Left ventricle myocardium inferior (tissue), 1 donor: ENCODE results near the gene ZNF628. TPM values are rescaled to one million over a fixed set of nuclear protein-coding genes. Genes with fewer than 3 reads are reported as not detected.

Experiments used
- DNase-seq: peaks from one replicate; pipeline ENCODE4 v3.0.0-alpha.2; 2020
- H3K27ac ChIP-seq: fragments of 200-600 bp; replicated peaks from 2 replicates; pipeline ENCODE4 v1.8.0; 2021
- H3K27me3 ChIP-seq: fragments of 200-600 bp; 2 replicates; pipeline ENCODE4 v1.8.0; 2021; ENCODE audit warnings: low read depth
- H3K36me3 ChIP-seq: fragments of 200-600 bp; 2 replicates; pipeline ENCODE4 v1.8.0; 2021
- H3K4me1 ChIP-seq: fragments of 200-600 bp; 2 replicates; pipeline ENCODE4 v1.8.0; 2021
- H3K4me3 ChIP-seq: fragments of 200-600 bp; 2 replicates; pipeline ENCODE4 v1.8.0; 2021; ENCODE audit warnings: mild to moderate bottlenecking, moderate library complexity
- H3K9me3 ChIP-seq: fragments of 200-600 bp; replicated peaks from 2 replicates; pipeline ENCODE4 v1.8.0; 2021
- intact Hi-C: fragments of 100-400 bp; cut with micrococcal nuclease; formaldehyde crosslinking; loops from one replicate; pipeline ENCODE4 v1.11.0; 2022
- total RNA-seq: library from RNA; stranded (reverse); fragmentation: NEBNext Ultra II Directional; extraction: Animal tissue kit (Norgen Biotek cat#: 25700); gene quantifications from one replicate; pipeline ENCODE4 v1.2.1, GENCODE V29; 2021
- TF ChIP-seq, protein P1 (sequence below): fragments of 200-600 bp; IDR thresholded peaks from 2 replicates; pipeline ENCODE4 v1.8.0; 2021; ENCODE audit warnings: antibody characterized with exemption, mild to moderate bottlenecking, borderline replicate concordance
- donor health status: DM: no; HTN: yes; CAD: no; lungs with severe emphysema.

The ZNF628 gene
- total RNA-seq, 1 donor from 2014 or later = 5.4 TPM

- no peak overlapping the region for H3K4me3 ChIP-seq
- H3K27me3 ChIP-seq = peaks cover 25% of the 10 kb centered on the region
- H3K27ac ChIP-seq = no peak overlapping the region
- H3K9me3 ChIP-seq = no peaks in the 10 kb centered on the region
- TF ChIP-seq, protein P1, sequence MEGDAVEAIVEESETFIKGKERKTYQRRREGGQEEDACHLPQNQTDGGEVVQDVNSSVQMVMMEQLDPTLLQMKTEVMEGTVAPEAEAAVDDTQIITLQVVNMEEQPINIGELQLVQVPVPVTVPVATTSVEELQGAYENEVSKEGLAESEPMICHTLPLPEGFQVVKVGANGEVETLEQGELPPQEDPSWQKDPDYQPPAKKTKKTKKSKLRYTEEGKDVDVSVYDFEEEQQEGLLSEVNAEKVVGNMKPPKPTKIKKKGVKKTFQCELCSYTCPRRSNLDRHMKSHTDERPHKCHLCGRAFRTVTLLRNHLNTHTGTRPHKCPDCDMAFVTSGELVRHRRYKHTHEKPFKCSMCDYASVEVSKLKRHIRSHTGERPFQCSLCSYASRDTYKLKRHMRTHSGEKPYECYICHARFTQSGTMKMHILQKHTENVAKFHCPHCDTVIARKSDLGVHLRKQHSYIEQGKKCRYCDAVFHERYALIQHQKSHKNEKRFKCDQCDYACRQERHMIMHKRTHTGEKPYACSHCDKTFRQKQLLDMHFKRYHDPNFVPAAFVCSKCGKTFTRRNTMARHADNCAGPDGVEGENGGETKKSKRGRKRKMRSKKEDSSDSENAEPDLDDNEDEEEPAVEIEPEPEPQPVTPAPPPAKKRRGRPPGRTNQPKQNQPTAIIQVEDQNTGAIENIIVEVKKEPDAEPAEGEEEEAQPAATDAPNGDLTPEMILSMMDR = no peak
- H3K4me1 ChIP-seq = peaks cover 15% of the 10 kb centered on the region
- no peaks in the 10 kb centered on the region for H3K36me3 ChIP-seq
- no peak for DNase-seq
- intact Hi-C loops = no loop called here
Measured at GRCh38 chr19:55529636-55530234, 53.3 kb downstream of the ZNF628 start.

DNA sequence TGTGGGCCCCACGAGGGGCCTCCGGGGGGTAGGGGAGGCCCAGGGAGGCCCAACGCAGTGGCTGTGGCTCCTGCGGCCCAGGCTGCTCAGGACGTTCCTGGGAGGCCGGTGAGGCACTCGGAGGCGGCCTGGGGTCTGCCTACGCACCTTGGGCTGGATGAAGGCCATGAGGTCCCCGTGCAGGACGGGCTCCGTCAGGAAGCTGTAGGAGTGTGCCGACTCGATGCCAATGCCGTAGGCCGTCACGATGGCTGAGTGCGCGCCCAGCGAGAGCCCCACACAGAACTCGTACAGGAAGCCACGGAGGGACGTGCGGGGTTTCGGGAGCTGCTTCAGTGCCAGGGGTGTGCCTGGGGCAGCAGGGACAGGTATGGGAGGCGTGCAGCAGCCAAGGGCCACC is 54.6 kb downstream of the ZNF628 start:
- Histone ChIP-seq H3K36me3 (no peaks in the 10 kb centered on the region), H3K27ac (no peak overlapping the region), H3K4me3 (no peak overlapping the region), H3K9me3 (no peaks in the 10 kb centered on the region), H3K27me3 (peaks cover 25% of the 10 kb centered on the region), H3K4me1 (peaks cover 10% of the 10 kb centered on the region)
- DNase-seq = no peak
- TF ChIP-seq, protein P1 = no peak
- intact Hi-C loops = no loop called here

Other genes with a start within 250 kb of the ZNF628 start
- 2.1 TPM for gene TMEM86B, start 247.9 kb upstream of the ZNF628 start, total RNA-seq
- gene PPP6R1, start 217.6 kb upstream of the ZNF628 start, total RNA-seq = 39.8 TPM
- gene HSPBP1, start 196.5 kb upstream of the ZNF628 start, total RNA-seq = 29.0 TPM
- gene BRSK1, start 192.6 kb upstream of the ZNF628 start, total RNA-seq = 3.0 TPM
- gene TMEM150B, start 151.3 kb upstream of the ZNF628 start, total RNA-seq = 2.0 TPM
- 5.1 TPM for gene KMT5C, start 136.7 kb upstream of the ZNF628 start, total RNA-seq
- gene COX6B2, start 121.9 kb upstream of the ZNF628 start, total RNA-seq = not detected
- gene GARIN5B, start 113.4 kb upstream of the ZNF628 start, total RNA-seq = not detected
- gene IL11, start 106.2 kb upstream of the ZNF628 start, total RNA-seq = not detected
- not detected for gene TMEM190, start 99.8 kb upstream of the ZNF628 start, total RNA-seq
- 0.69 TPM for gene TMEM238, start 92.3 kb upstream of the ZNF628 start, total RNA-seq
- 559 TPM for gene RPL28, start 90.7 kb upstream of the ZNF628 start, total RNA-seq
- 33.2 TPM for gene UBE2S, start 68.8 kb upstream of the ZNF628 start, total RNA-seq
- not detected for gene SHISA7, start 33.3 kb upstream of the ZNF628 start, total RNA-seq
- gene ISOC2, start 15.0 kb upstream of the ZNF628 start, total RNA-seq = 52.6 TPM
- not detected for gene C19orf85, start 11.9 kb upstream of the ZNF628 start, total RNA-seq
- gene NAT14, start 8.6 kb downstream of the ZNF628 start, total RNA-seq = 5.2 TPM
- 3.7 TPM for gene SSC5D, start 11.8 kb downstream of the ZNF628 start, total RNA-seq
- gene SBK2, start 60.5 kb downstream of the ZNF628 start, total RNA-seq = 6.5 TPM
- gene SBK3, start 68.9 kb downstream of the ZNF628 start, total RNA-seq = 21.1 TPM
- 11.5 TPM for gene ZNF579, start 104.2 kb downstream of the ZNF628 start, total RNA-seq
- 16.0 TPM for gene FIZ1, start 122.9 kb downstream of the ZNF628 start, total RNA-seq
- gene ZNF524, start 123.7 kb downstream of the ZNF628 start, total RNA-seq = 15.6 TPM
- 17.0 TPM for gene ZNF865, start 129.0 kb downstream of the ZNF628 start, total RNA-seq
- gene ZNF784, start 147.9 kb downstream of the ZNF628 start, total RNA-seq = 13.2 TPM
- 11.8 TPM for gene ZNF580, start 164.4 kb downstream of the ZNF628 start, total RNA-seq
- 7.1 TPM for gene ZNF581, start 167.0 kb downstream of the ZNF628 start, total RNA-seq
- 14.6 TPM for gene CCDC106, start 171.6 kb downstream of the ZNF628 start, total RNA-seq
- 74.0 TPM for gene U2AF2, start 178.4 kb downstream of the ZNF628 start, total RNA-seq
- 205 TPM for gene EPN1, start 198.6 kb downstream of the ZNF628 start, total RNA-seq